Measurements from ENCODE around the gene SPATA12. TPM values are rescaled to one million over a fixed set of nuclear protein-coding genes. Genes with fewer than 3 reads are reported as not detected.

SPATA12 gene
- total RNA-seq, 1 donor from 2014 or later = not detected

- DNase-seq = no peak
Observed at GRCh38 chr3:57053122-57053521, 7.3 kb upstream of the SPATA12 start.

DNA sequence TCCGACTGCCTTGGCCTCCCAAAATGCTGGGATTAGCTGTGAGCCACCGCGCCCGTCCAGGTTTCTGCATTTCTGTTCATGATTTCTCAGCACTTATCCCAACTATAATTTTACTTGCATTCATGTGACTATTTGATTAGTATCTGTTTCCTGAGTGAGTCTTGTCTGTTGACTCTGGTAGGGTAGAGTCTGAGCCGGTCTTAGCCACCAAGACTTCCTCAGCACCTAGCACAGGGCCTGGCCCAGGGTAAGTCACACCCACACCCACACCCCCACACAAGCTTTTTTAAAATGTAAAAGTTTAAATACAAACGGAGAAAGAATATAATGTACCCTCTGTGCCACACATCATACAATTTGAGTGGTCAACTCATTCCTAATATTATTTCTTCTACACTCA lies 3.1 kb upstream of the SPATA12 start:
- no peak for DNase-seq

- no peak for DNase-seq
Observed at GRCh38 chr3:57059411-57059810, 1.1 kb upstream of the SPATA12 start.

DNA sequence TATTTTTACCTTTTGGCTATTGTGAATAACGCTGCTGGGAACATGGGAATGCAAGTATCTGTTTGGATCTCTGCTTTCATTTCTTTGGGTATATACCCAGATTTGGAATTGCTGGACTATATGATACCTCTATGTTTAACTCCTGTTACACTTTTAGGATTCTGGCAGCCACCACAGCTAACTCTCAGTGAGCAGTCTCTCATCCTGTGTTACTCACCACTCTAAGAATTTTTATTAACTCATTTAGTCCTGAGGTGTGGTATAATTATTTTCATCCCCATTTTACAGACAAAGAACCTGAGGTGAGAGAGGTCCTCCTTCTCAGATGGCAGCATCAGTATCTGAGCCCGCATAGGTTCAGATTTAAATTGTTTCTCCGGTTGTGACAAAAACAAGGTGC lies 1.1 kb downstream of the SPATA12 start:
- no peak for DNase-seq

- no peak for DNase-seq
Observed at GRCh38 chr3:57062101-57062631, 1.7 kb downstream of the SPATA12 start.

DNA sequence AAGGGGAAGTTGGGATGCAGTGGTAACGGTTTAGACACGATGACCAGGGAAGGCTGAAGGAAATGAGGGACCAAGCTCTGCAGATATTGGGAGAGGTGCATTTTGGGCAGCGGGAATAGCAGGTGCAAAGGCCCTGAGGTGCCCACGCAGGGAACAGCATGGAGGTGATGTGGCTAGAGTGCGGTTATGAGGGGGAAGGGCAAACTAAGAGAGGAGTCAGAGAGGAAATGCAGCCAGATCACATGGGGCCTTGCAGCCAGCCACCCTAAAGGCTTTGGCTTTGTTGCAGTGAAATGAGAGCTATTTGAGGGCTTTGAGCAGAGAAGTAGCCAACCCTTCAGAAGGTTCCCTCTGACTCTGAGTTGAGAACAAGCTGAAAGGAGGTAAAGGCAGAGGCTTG lies 2.6 kb downstream of the SPATA12 start:
- no peak for DNase-seq

- no peak for DNase-seq
Observed at GRCh38 chr3:57064001-57064400, 3.5 kb downstream of the SPATA12 start.

GRCh38 chr3:57064572-57064971 lies 4.1 kb downstream of the SPATA12 start:
- no peak for DNase-seq

GRCh38 chr3:57065588-57065987 lies 5.1 kb downstream of the SPATA12 start:
- no peak for DNase-seq

- DNase-seq = no peak
Observed at GRCh38 chr3:57066471-57066870, 6.0 kb downstream of the SPATA12 start.

DNA sequence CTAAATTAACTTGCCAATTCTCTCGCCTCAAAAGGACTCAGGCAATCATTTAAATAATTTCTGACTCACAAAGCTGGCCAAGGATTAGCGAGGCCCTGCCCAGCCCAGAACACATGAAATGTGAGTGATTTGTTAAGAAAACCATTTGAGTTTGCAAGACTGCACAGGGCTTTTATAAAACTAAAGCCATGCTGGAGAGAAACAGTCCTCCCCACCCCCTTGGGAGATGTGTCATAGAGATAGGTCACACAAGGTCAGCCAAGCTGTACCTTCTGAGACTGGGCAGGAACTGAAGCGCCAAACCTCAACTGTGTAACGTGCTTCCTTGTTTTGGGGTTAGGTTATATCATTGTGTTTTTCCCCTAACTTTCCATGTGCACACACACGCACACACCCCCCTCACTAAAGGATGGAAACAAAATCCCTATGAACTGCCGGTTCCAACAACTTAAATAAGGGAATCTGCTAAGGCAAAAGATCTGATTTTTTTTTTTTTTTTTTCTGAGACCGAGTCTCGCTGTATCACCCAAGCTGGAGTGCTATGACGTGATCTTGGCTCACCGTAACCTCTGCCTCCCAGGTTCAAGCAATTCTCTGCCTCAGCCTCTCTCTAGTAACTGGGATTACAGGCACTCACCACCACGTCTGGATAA lies 8.1 kb downstream of the SPATA12 start:
- DNase-seq = peak; percentile 58

GRCh38 chr3:57069503-57069902 lies 9.0 kb downstream of the SPATA12 start:
- DNase-seq = peak; percentile 79

DNA sequence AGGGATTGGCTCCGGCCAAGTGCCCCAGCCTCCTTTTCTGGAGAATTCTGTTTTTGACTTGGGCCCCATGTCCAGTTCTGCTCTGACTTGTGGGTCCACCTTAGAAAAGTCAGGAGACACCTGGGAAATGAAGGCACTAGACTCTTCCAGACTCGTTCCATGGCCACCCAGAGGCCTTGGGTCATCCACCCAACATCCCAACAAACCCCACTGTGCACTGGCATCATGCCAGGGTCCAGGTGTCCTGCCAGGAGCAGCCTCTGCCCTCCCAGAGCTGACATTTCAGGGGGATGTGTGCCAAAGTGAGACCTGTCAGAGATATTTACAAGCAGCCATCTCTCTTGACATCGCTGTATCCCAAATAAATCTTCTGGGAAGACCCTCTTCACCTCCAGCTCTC lies 13.2 kb downstream of the SPATA12 start:
- DNase-seq = no peak

DNA sequence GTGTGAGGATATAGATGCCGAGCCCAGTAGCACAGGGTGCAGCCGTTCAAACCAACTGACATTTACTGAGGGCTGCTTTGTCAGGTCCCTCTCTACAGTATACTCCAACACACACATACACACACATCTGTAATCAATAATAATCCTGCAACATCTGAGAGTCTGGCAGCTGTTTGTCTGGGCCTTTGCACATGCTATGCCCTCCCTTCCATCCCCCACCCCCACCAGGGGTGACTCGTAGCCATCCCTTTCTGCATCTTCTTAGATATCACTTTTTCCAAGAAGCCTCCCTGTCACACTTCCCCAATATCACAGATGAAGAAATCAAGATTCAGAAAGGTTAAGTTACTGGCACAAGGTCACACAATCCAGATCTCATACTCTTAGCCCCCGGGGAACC lies 13.7 kb downstream of the SPATA12 start:
- DNase-seq = no peak

DNA sequence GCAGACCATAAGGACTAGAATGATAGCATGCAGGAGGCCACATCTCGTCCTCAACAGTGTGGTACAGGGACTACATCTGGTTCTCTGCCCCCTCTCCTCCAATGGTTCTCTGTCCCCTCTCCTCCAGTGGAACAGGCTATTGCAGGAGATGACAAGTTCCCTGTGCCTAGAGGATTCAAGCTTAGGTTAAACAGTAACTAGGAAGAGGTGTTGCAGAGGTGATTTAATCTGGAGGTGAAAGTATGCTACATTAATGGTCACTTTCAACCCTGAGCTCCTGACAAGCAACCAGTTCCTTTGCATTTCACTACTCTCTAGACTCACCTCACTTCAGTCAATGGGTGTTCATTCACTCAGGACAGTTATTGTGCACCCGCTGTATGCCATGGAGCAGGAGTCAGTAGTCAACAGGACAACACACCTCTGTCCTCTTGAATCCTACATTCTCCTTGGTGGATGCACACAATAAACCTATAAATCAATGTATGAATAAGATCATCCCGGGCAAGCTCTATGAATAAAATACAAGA lies 16.0 kb downstream of the SPATA12 start:
- DNase-seq = no peak

GRCh38 chr3:57077630-57078343 lies 17.3 kb downstream of the SPATA12 start:
- DNase-seq = no peak

DNA sequence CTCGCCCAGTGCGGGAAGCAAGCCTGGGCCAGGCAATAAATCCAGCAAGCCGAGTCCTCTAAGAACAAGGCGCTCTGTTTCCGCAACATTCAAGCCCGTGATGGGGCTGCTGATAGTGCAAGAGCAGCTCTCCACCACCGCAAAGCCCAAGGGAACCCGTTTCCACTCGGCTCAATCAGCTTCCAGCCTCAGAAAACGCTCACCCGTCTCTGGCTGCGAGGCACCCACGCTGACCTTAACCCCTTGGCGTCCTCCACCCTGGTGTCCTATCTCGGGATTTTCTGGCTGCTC lies 17.8 kb downstream of the SPATA12 start:
- peak; percentile 54 for DNase-seq

GRCh38 chr3:57078635-57079473 lies 18.4 kb downstream of the SPATA12 start:
- peak; percentile 81 for DNase-seq

- no peak for DNase-seq
Observed at GRCh38 chr3:57079474-57079831, 19.0 kb downstream of the SPATA12 start.

DNA sequence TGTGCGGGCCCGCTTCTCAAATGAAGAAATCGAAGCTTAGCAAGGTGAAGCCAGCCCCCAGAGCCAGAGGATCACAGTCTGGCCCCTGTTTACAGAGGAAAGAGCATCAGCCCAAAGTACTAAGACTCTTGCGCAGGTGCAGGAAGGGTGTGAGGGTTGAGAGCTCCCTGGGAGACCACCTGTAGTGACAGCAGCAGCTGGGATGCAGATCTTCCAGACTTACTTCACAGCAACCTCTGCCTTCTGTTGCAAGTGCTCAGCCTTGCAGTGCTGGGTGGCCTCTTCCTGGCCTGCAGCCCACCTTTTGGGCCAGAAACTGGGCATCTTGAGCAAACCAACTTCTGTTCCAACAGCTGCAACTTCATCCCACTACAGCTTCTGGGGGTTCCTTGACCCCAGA lies 19.7 kb downstream of the SPATA12 start:
- DNase-seq = peak; percentile 63

DNA sequence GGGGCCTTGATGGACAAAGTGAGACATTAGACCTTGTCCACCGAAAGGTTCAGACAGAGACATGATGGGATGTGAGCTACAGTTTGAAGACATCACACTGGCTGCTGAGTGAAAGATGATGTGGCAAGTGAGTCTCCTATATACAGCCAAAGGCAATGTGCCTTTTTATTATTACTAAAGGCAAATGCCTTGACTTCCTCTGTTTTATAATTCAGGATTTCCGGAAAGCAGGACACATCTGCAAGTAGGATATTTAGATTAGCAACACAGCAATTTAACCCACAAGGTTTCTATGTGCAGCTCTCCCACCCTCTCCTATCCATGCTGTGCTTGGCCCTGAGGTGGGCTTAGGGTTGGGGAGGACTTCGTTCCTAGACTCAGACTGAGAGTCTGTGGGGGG lies 20.7 kb downstream of the SPATA12 start:
- no peak for DNase-seq

DNA sequence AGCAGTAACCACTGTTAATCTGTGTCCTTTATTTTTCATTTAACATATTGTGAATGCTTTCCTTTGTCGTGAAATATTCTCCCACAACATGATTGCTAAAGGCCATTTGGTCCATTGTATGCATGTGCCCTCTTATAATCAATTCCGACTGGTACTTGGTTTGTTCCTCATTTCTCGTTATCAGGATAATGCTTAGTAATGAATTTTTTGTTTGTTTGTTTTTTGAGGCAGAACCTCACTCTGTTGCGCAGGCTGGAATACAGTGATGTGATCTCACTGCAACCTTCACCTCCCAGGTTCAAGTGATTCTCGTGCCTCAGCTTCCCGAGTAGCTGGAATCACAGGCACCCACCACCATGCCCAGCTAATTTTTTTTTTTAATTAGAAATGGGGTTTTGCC lies 22.0 kb downstream of the SPATA12 start:
- no peak for DNase-seq
